ENCODE data around the gene CBLB.
A peak's percentile ranks its signal among the peaks of the same experiment; 100 is the strongest.

The CBLB gene

GRCh38 chr3:105678017-105678416 lies 190.8 kb downstream of the CBLB start:
- DNase-seq, result no peak

GRCh38 chr3:105676621-105677300 lies 192.1 kb downstream of the CBLB start:
- no peak for DNase-seq

DNA sequence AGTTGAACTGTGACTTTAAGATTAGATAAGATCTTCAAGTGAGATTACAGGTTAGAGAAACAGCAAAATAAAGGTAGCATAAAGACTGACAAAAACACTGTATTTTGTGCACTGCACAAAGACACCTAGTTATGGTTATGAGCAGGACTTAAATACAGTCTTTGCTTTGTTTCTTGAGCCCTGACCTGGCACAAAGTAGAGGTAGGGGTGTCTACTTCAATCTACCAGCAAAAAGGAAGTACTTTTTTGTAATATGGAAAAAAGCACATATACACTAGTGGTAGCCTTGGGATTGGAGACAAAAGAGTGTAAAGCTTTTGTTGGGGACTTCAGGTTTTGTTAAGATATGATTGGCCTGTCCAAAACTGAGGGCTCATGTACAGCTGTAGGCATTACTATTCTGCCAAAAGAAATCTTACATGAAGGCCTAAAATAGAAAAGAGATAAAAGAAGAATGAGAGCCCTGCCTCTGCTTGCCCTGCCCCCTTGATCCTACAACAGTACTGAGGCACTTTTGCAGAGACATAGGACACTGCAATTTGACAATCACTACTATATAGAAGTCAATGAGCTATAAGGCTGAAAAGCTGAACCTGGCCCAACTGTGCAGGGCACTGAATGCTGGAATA lies 194.3 kb downstream of the CBLB start:
- DNase-seq, result no peak

GRCh38 chr3:105672996-105673395 lies 195.8 kb downstream of the CBLB start:
- no peak for DNase-seq

DNA sequence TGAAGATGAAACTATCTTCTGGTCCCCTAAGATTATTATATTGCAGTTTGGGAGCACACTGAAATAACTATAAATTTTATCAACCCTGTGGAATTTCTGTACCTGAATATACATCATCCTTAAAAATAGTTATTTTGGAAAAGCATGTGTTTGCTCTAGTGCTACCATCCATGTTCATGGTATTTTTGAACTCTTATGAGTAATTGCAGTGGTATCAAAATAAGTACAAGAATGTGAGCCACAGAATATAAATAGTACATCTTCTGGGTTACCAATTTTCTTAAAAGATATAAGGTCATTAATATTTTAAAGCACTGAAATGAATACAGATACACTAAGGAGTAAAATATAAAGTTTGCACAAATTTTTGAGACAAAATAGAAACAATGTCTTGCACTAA lies 206.5 kb downstream of the CBLB start:
- DNase-seq, result no peak

- peak; percentile 52 for DNase-seq
These were observed 207.4 kb downstream of the CBLB start for GRCh38 chr3:105661461-105661860.

DNA sequence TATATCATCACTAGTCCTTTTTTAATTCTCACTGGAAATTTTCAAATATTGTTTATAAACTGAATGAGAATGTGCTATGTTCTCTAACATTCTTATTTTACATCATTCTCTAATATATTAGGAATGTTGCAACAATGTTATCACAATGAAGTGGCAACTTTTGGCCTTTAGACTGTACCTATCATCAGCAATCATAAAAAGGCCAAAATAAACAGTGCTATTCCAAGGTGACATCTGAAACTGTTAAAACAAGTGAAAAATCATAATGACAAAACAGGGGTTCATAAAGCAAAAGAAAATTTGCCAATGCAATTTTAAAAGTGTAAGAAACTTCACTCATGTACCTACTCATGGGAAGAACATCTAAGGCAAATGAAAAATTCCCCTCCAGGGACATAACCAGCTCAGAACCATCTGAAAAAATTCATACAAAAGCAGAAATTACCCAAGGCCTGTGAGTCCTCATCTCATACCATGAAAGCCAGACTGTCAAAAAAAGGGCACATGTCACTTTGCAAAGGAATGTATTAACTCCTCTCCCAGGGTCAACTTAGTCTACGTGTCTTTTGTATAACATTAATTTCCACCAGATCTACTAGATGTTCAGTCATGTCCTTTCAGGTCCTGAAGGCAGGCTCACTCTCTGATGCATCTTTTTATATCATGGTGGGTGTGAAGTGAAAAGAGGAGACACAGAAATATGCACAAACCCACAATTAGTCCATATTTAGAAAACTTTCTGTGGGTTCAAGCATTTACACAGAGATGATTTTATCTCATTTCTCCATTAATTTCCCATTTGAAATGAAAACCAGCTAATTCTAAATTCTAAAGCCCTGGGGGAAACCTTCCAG lies 211.9 kb downstream of the CBLB start:
- DNase-seq, result no peak

DNA sequence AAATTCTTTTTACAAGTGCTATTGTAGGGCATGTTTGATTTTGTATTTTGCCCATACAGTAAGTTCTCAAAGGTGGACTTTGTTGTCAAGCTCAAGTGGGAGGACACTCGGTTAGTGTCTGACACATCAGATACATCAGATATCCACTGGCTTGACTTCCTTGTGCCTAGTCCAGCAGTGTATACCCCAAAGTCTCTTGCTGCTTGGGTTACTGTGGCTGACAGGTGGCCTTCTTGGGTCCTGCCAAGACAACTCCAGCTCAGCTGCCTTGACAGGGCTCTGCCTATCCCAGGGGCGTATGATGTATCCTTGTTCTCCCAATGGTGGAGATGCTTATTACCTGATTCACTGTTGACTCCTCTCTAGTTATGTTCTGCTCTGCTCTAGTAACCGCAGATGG lies 214.9 kb downstream of the CBLB start:
- no peak for DNase-seq

DNA sequence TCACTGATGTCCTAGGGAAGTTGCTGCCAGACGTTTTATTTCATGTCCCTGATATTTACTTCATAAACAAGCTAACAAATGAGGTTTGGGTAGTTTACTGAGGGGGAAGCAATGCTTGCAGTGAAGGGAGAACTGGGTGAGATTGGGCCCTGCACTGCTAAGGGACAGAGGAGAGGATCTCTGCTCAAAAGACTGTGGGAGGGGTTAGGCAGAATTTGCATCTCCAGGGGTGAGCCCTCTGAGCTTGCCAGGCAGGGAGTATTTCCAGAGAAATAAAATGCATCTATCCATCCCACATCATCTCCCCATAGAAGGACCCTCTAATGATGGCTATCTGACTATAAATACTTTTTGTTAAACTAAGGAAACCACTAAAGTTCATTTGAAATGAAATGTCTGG lies 215.6 kb downstream of the CBLB start:
- no peak for DNase-seq

GRCh38 chr3:105649480-105649879 lies 219.3 kb downstream of the CBLB start:
- DNase-seq, result peak; percentile 60

GRCh38 chr3:105647047-105647446 lies 221.8 kb downstream of the CBLB start:
- DNase-seq, result peak; percentile 35

DNA sequence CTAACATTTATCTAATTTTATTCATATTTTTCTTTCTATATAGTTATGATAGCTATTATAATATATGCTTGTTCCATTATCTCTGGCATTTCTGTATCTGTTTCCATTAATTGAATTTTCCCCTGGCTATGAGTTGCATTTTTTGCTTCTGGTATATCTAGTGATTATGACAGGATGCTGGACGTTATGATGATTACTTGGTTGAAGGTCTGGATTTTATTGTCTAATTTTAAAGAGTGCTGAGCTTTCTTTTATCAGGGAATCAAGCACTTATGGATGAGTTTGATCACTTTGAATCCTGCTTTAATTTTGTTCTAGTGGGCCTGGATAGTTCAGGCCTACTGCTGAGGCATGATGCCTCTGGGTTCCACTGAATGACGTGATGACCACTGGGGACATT lies 229.7 kb downstream of the CBLB start:
- no peak for DNase-seq

DNA sequence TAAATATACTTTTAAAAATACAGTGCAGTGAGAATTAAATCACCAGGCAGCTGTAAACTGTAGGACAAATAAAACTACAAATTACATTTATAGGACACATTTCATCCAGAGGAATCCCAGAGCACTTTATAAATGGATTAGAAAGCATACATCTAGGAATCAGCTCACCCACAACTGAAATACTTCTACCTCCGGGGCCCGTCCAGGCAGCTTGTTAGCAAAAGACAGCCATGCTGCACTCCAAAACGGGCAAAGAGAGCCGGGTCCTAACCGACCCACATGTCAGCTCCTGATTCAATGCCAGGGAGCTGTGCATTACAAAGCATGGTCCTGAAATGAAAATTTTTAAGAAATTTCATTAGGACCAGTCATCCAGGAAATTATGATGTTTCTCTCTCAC lies 234.1 kb downstream of the CBLB start:
- DNase-seq, result no peak

- DNase-seq, result no peak
These were observed 239.1 kb downstream of the CBLB start for GRCh38 chr3:105629718-105630117.

- no peak for DNase-seq
These were observed 242.1 kb downstream of the CBLB start for GRCh38 chr3:105626739-105627138.

DNA sequence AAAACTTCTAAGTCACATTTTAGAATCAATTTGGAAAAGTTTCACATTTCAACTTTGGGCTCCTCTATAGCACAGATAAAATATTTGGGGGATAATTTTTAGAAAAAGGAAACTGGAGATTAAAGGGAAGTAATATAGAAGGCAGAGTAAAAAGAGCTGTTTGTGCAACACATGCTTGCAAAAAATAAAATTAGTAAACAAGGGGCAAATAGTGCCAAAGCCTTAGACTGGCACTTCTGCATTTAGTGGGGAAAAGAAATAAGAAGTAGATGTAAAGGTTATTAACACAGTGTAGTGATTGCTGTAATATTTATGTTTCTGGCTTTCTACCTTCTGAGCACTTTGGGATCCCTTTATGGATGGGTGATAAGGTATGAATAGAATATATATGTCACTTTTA lies 246.6 kb downstream of the CBLB start:
- no peak for DNase-seq

DNA sequence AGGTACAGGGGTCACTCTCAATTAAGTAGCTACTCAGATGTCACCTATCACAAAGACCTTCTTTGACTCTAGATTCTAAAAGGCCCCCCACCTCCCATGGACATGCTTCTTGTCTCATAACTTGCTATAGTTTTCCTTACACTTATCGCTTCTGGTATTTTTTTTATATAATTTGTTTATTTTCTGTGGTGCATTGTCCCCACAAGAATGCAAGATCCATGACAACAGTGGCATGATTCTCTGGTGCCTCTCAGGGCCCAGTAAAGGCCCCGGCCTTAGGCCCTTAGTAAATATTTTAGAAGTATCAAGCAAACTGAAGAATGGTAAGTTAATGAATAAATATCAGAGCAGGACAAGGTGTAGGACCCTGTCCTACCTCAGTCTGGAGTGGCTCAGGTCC lies 248.6 kb downstream of the CBLB start:
- no peak for DNase-seq

GRCh38 chr3:105619651-105620050 lies 249.2 kb downstream of the CBLB start:
- no peak for DNase-seq

DNA sequence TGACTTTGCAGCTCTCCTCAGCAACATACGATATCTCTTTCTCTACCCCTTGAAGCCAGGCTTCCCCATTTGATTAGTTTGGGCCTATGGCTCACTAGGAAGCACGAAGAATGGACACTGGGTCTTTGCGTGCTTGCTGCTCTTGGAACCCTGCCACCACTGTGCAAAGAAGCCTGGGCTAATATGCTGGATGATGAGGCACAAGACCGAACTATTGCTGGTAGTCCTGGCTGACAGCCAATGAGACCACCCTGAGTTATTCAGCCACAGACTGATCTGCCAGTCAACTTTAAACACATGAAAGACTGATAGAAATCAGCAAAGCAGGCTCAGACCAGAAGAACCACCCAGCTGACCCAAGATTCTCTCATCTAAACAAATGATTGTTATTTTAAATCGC lies 250.3 kb downstream of the CBLB start:
- no peak for DNase-seq

- no peak for DNase-seq
These were observed 252.3 kb downstream of the CBLB start for GRCh38 chr3:105616374-105617121.

DNA sequence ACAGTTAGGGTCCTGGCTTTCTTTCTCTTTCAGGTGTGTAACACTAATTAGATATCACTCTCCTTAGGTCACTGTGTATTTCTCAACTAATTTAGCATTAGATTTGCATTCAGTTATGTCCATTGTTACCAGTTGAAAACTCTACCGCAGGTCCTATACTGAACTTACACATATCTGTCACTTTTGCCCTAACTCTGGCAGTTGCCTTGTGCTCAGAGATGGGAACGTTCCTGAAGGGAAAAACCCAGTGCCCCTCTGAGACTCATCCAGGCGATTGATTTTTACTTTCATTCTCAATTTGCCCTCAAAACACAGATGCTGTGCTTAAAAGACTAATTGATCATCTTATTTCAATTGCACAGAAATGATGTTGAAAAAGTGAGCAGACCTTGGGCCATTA lies 253.0 kb downstream of the CBLB start:
- no peak for DNase-seq

DNA sequence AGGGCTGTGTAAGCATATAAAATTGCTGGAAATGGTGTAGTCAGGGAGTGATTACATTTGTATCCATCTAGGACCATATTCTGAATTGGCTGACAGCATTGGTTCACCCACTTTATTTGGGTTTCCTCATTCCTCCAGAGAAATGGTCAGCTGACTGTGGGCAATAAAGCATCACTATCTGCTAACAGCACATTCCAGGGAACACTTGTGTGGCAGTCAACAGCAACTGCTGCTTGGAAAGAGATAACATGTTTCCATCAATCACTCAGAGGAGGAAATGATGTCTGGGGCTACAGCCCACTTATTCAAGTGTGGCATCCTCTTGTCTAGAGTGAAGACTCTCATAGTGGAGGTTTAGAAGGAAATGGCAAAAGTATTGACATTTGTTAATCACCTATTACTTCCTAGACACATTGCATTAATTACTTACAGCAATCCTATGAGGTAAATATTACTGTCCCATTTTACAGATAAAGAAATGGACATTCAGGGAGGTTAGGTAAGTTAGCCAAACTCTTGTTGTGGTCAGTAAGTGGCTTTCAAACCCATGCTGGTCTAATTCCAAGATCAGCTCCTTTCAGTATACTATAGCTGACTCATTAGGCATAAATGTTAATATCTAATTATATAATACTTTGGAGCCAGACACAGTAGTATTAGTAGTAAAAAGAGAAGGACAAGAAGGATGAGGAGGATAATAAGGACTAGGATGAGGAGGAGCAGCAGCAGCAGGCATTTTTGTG lies 254.4 kb downstream of the CBLB start:
- DNase-seq, result no peak

DNA sequence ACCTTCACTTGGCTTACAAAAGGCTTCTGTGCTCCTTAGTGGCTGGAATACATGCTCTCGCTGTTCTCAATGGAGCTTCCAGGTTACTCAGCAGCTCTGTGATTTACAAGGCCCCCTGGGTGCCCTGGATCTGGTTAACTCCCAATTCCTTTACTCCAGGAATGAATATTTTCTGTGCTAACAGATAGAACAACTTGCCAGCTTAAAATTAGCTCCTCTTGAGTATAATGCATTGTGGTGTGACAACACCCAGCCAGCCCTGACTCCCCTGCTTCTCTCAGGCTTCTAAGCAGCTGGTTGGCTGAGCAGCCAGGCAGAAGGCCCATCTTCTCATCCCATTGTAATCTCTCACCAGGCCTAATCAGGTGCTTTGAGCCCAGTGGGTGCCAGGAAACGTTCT lies 255.7 kb downstream of the CBLB start:
- DNase-seq, result peak; percentile 78

All from NCI-H146 (cell line).